Nephron progenitor cell (in vitro differentiated cells): ENCODE measurements around the gene RPS6KL1.

Experiments used
- DNase-seq: peaks from one replicate; pipeline ENCODE4 v3.0.0; 2021
- H3K27ac Mint-ChIP-seq: 2 replicates; pipeline ENCODE4 v1.8.0; 2021; ENCODE audit warnings: mild to moderate bottlenecking, moderate library complexity, mixed read lengths
- H3K27me3 Mint-ChIP-seq: 2 replicates; pipeline ENCODE4 v1.8.0; 2021; ENCODE audit warnings: mild to moderate bottlenecking, low read depth, mixed read lengths; ENCODE audit not compliant: poor library complexity
- H3K36me3 Mint-ChIP-seq: 2 replicates; pipeline ENCODE4 v1.8.0; 2021; ENCODE audit warnings: low read depth, mixed read lengths
- H3K4me1 Mint-ChIP-seq: 2 replicates; pipeline ENCODE4 v1.8.0; 2021; ENCODE audit warnings: mixed read lengths
- H3K4me3 Mint-ChIP-seq: 2 replicates; pipeline ENCODE4 v1.8.0; 2021; ENCODE audit warnings: mild to moderate bottlenecking, moderate library complexity, mixed read lengths
- H3K9me3 Mint-ChIP-seq: 2 replicates; pipeline ENCODE4 v1.8.0; 2021; ENCODE audit warnings: mild to moderate bottlenecking, moderate library complexity, mixed read lengths
- CTCF ChIP-seq: fragments of 200-600 bp; sonication (generic); IDR thresholded peaks from 2 replicates; pipeline ENCODE4 v1.5.0; 2021; ENCODE audit warnings: antibody characterized with exemption

Gene RPS6KL1

GRCh38 chr14:74855021-74855420 lies 68.0 kb downstream of the RPS6KL1 start:
- no peak for TF ChIP-seq CTCF
- Mint-ChIP-seq H3K4me1 (peaks cover 6% of the 10 kb centered on the region), H3K27ac (no peak overlapping the region), H3K4me3 (no peak overlapping the region), H3K36me3 (no peaks in the 10 kb centered on the region), H3K27me3 (no peaks in the 10 kb centered on the region), H3K9me3 (no peaks in the 10 kb centered on the region)
- no peak for DNase-seq
